Lung microvascular endothelial cell (primary cell): ENCODE results near the gene RBBP8NL. TPM values are rescaled to one million over a fixed set of nuclear protein-coding genes. Genes with fewer than 3 reads are reported as not detected.
A peak's percentile ranks its signal among the peaks of the same experiment; 100 is the strongest.

Experiments
- DNase-seq, 2 donors: peaks; one replicate each; pipeline versions ENCODE4 v3.0.0 to v3.0.0-alpha.2; 2010; ENCODE audit warnings: low read depth in 2 of 2
- total RNA-seq: library from RNA; depleted of rRNA; stranded (reverse); fragments of >200 nt; gene quantifications from 2 replicates; pipeline ENCODE4 v1.2.1, GENCODE V29; 2014

The RBBP8NL gene
- total RNA-seq, 1 donor from 2014 or later = not detected

DNA sequence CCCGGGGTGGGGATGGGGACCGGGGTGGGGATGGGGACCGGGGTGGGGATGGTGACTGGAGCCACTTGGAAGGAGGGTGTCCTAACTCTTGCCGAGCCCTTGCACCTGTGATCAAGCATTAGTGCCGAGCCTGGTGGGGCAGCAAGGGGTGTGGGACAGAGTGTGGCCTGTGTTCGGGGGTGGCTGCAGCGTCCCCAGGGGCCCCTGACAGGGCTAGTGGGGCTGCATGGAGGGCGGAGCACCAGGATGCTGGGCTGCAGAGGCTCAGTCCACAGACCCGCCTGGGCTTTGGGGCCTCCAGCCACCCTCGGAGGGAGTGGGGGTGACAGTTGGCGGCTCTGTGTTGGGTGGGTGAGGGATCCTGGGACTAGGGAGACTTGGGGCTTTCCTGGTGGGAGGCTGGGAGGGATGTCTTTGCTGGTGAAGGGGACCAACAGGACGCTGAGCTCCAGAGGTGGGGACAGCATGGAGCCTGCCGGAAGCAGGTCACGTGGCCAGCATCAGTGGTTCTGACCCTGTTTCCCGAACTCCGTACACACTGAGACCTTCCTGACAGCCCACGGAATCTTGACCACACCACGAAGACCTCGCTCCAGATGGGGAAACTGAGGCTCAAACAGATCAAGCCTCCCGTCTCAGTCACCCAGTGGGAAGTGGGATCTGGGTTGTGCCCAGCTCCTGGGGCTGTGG is 4.6 kb downstream of the RBBP8NL start:
- DNase-seq = no peak

DNA sequence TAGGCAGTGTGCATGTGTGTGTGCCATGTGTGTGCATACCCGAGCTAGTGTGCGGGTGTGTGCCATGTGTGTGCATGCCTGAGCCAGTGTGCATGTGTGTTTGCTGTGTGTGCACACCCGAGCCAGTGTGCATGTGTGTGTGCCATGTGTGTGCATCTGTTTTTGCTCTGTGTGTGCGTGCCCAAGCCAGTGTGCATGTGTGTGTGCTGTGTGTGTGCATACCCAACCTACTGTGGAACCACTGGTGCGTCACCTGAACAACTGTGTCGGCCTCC is 5.7 kb downstream of the RBBP8NL start:
- DNase-seq = no peak

DNA sequence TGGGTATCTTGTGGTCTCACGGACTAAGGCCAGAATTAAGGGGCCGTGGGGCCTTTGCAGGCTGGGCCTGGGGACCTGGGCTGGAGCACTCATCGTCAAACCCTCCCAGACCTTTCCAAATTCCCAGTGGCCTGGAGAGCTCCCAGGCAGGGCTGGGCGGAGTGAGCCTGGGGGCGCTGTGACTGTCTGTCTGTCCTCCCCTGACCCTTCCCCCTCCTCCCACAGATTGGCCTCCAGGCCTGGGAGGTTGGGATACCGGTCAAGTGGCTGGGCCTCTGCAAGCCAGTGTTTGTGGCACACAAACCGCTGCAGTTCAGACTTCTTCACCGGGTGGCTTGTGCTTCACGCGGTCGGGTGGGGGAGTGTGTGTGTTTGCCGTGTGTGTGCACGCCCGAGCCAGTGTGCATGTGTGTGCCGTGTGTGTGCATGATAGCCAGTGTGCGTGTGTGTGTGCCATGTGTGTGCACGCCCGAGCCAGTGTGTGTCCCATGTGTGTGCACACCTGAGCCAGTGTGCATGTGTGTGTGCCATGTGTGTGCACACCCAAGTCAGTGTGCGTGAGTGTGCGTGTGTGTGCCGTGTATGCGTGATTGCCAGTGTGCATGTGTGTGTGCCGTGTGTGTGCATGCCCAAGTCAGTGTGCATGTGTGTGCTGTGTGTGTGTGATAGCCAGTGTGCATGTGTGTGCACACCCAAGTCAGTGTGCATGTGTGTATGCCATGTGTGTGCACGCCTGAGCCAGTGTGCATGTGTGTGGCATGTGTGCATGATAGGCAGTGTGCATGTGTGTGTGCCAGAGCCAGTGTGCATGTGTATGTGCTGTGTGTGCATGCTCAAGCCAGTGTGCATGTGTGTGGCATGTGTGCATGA is 6.3 kb downstream of the RBBP8NL start:
- DNase-seq = no peak

DNA sequence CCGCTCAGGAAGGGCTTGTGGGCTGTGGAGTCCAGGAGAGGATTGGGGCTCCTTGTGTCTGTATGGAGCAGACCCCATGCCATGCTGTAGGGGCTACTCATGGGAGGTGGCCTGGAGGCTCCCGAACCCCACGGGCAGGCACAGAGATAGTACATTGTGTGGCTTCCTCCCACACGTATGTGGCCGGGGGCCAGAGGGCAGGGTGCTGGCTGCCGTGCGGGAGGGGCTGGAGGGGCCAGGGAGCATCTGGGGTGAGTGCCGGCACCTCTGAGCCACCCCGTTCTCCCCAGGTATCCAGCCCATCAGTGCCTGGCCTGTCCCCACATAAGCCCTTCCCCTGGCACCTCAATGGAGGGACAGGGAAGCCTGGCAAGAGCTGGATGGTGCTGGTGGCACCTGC is 7.6 kb downstream of the RBBP8NL start:
- no peak for DNase-seq

DNA sequence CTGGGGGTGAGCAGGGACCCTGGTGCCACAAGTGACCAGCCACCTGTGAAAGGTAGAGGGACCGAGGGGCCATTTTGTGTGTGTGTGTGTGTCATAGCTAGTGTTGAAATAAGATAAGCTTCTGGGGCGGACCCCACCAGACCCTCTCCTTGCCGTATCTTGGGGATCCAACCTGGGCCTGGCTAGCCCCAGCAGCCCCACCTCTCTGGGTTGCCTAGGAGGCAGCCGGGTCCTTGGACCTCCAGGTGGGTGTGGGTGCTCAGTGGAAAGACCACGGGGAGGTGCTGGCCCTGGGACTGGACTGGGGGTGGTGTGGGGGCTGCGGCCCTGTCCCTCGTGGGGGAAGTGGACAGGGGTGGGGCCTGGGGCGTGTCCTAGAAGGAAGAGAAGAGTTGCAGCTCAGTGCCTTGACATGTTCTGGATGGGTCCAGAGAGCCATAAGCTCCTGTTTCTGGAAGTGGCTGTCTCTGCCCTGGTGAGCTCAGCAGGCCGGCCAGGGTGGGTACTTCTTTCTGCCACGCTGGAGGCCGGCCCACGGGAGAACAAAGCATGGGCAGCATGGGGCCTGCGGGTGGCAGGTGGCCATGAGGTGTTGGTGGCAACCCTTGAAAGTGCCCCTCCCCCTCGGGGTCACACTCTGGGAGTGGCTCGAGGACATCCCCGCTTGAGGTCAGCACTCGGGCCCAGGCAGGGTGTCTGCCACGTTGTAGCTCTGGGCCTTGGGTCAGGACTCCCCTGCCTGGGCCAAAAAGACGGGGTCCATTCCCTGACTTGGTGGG is 8.4 kb downstream of the RBBP8NL start:
- no peak for DNase-seq

DNA sequence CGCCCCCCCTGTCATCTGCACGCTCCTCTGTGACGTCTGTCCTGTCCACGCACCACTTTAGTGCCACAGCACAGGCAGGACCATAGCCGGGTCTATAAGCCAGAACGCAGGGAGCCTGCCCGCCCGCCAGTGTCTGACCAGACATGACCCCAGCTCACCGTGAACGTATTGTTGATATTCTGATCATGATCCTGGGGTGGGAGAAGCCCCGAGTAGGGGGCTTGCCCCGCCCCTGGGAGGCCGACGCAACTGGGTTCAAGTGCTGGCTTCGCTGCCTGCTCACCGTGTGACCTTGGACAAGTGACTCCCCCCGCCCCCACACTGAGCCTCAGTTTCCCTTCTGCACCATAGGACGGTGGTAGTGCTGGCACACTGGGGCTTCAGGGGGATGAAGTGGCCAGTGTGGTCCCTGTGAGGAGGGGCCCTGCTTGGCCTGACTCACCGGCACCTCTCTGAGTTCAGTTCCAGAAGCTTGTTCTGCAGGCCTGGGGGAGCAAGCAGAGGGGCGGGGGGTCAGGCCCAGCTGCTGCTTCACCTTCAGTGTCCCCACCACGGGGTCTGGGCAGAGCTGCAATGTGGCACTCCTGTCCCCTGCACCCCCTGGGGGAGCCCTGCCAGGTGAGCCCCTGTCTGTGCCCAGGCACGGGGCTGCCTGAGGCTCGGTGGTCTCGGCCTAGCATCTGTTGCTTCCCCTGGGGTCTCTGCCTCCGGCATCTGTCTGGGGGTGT is 9.2 kb downstream of the RBBP8NL start:
- DNase-seq = no peak

DNA sequence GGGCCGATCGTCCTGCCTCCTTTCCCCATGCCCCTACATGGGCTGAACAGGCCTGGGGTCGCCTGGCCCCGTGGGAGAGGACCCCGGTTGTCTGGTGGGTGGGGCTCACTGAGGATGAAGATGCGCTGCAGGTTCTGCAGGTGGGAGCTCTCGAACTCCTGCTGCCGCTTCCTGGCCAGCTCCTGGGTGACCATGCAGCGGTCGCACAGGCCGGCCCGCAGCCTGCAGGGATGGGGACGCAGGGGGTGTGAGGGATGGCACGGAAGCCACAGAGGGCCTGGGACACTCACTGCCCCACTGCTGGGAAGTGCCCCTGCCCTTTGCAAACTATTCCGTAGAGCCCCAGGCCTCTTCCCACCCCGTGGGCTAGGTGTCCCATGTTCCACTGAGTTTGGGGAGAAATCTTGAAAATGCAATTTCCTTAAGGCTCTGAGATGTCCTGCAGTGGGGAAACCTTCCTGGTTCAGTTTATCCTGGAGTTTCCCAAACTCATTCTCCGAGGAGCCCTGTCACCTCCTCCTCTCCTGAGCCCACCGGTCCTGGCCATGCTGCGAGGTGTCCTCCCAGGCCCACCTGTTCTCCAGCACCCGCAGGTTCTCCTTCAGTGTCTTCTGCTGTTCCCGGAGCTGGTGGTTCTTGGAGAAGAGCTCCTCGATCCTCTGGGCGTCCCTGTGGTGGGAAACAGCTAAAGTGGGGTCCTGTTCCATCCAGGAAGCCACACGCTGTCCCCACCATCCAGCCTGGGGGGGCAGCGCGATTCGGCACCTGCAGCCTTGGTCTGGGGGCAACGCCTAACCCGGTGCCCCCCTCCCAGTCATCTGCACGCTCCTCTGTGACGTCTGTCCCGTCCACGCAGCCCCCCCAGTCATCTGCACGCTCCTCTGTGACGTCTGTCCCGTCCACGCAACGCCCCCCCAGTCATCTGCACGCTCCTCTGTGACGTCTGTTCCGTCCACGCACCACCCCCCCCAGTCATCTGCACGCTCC is 10.4 kb downstream of the RBBP8NL start:
- DNase-seq = no peak

DNA sequence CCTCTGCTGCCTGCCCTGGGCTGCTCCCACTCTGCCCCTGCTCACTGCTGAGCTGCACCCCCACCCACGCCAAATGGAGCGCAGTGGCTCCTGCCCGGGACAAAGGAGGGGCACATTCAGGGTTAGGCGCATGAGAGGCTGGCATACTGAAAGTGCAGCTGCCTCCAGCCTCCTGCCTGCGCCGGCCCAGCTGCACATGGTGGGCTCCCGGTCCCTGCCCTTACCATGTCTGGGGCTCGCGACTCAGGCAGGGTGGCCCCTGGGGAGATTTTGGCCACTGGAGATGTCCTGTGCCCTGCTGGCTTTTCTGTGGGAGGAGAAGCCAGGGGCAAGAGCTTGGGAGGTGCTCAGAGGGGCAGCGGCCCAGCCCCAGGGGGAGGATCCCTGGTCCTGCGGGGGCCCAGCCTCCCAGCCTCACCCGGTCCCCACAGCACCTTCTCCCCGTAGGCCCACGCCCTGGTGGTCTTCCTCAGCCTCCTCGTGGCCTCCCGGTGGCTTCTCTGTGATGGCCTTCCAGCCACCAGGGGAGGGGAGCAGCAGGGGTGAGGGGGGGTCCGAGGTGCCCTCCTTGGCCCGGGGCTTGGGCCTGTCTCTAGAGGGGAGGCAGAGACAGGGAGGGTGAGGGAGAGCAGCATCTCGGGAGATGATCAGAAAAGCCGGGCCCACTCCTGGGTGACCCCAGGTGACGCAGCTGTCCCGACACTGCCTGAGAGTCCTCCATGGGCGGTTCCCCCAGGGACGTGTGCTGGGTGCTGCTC is 11.8 kb downstream of the RBBP8NL start:
- DNase-seq = no peak

DNA sequence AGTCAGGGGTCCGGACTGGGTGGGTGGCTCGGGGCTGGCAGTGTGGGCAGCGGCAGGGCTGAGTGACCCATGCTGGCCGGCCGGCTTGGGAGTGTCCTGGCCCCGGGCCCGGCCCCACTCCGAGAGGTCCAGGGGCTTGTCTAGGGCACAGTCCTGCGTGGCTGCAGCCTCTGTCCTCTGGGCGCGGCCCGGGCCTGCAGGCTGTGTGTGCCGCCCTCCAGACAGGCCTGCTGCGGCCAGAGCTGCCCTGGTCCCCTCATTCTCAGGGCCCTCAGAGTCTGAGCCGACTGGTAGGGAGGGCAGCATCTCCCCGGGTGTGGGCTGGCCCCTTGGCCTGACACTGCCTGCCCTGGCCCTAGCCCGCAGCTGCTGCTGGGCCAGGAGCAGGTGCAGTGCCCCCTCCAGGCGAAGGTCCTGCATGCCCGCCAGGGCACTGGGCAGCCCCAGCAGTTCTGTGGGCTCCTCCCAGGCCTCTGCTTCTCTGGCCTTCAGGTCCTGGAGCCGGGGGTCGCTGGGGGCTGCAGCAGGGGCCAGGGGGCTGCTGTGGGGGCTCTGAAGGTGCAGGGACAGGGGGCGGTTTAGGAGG is 13.3 kb downstream of the RBBP8NL start:
- peak in 1 of 2 donors; percentile 13 for DNase-seq

DNA sequence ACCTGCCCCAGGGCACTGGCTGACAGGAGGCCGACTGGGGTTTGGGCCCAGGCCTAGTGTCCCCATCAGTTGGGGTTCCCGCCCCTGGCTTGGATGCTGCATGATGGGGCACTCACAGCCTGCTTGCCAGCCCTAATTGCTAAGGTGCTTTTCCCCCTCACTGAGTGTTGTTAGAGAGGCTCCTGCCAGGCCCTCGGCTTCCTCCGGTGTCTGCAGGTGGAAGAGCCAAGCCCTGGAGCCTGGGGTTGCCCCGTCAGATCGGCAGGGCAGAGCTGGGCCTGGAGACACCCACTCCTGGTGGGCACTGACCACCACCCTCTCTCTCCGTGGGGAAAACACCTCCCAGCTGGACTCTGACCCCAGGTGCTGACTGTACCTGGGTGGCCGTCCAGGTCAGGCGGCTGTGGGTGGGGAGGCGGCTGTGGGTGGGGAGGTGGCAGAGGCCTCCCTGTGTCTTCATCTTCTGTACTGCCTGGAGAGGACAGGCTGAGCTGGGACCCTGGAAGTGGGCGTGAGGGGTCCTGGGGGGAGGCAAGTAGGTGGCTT is 14.2 kb downstream of the RBBP8NL start:
- no peak for DNase-seq

DNA sequence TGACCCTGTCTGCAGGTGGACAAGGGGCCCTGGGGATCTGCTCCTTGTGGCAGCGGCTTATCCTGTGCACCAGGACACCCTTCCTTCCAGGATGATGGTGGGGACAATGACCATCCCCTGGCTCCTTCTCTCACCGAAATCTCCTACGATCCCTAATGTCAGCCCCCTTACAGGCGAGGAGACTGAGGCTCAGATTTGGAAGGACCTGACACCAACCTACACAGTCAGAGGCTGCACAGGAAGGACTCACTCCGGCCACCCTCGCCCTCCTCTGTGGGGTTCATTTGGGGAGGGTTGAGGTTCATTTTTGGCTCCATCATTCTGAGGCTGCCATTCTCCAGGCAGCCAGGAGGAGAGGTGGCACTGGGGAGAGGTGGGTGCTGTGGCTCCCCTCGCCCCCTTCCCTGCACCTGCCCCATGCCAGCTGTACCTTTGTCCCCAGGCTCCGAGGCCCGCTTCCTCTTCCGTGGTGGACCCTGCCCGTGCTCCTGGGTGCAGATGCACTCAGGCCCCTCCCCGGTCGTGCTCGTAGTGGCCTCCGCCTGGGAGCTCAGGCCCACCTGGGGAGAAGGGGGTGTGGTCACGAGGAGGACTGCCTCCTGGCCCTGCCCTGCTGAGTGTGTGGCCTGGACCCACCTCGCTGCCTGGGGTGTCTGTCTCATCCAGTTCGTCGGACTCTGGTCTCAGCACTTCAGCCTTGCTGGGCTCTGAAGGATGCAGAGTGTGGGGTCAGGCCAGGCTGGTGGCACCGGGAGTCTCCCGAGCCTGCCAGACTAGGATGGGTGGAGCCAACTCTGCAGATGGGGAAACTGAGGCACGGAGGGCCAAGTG is 14.9 kb downstream of the RBBP8NL start:
- no peak for DNase-seq

DNA sequence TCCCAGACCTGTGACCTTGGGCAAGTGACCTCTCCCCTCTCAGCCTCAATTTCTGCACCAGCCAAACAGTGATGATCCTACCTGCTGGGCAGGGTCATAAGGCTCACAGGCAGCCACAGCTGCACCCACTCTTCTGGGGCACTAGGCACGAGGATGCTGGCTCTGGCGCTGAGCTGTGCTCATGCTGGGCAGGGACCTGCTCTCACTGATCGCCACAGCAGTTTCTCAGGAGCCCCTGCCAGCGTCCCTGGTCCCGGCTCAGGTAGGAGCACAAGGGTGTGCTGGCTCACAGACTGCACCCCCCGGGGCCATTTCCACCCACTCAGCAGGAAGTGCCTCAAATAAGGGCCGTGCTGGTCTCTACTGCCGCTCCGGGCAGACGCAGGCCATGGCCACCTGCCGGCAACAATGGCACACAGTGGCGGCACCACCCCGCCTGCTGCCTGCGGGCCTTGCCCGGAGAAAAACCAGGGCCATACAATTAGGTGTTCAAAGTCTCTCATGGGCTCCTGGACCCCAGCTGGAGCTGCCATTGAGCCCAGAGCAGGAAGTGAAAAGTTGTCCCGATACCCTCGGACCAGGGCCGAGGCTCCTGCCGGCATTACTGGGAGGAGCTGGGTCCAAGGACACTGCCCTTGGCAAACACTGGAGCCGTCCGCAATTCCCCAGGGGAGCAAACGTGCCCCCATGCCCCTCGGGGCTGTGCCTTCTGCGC is 15.7 kb downstream of the RBBP8NL start:
- no peak for DNase-seq

DNA sequence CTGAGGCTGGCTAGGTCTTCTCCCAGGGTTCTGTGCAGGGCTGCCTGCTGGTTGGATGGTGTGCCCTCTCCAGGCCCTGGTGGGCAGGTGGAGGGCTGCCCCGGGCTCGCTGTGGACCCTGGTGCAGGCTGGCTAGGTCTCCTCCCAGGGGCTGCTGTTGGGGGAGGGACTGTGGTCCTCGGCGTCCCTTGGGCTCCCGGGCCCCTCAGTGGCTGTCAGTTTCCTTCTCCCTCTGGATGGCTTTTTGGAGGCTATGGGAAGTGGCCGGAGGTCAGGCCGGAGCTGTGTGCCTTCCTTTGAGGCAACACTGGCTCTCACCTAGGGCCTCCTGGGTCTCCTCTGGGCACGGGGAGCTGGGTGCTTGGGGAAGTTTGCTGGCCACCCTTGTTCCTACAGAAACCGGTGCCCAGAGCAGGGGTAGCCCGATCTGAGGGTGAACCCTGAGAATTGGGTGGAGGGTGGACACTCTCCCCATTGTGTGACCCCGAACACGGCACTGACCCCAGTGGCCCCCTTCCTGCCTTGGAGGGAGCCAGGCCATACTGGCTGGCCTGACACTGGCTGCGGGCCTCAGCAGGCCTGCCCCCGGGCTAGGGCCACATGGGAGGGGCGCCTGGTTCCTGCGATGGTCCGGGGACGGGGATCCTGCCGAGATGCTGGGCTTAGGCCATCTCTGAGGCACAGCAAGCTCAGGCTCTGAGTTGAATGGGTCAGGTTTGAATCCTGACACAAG is 16.4 kb downstream of the RBBP8NL start:
- DNase-seq = no peak

DNA sequence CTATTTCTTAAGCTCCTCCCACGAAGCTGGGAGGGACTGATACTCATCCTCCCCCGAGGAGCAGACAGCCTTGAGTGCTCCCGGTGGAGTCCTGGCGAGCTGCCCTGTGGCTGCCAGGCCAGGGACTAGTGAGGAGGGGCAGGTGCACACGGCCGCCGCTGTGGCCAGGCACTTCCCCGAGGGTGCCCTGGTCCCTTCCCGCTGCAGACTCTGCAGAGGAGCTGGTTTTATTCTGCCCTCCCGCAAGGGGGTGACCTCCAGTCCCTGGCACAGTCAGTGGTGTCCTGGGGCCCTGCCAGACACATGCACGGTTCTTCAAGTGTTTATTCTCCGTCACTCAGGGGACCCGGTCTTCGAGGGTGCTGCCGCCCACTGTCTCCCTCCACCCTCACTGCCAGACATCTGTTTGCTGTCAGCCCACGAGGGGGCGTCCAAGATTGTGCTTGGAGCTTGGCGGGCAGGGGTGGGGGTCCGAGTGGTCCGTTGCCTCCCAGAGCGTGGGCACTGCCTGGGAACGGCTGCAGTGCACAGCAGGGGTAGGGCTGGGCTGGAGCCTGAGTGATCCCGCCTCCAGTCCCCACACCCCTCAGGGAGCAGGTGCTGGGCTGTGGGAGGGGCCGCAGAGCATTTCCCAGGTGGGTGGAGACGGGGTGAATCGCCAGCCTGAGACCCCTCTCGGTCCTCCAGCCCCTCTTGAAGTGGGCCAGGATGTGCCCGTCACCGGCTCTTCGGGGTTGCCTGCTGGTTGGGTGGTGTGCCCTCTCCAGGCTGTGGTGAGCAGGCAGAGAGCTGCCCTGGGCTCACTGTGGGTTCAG is 17.2 kb downstream of the RBBP8NL start:
- peak; percentile 12 to 40 for DNase-seq

DNA sequence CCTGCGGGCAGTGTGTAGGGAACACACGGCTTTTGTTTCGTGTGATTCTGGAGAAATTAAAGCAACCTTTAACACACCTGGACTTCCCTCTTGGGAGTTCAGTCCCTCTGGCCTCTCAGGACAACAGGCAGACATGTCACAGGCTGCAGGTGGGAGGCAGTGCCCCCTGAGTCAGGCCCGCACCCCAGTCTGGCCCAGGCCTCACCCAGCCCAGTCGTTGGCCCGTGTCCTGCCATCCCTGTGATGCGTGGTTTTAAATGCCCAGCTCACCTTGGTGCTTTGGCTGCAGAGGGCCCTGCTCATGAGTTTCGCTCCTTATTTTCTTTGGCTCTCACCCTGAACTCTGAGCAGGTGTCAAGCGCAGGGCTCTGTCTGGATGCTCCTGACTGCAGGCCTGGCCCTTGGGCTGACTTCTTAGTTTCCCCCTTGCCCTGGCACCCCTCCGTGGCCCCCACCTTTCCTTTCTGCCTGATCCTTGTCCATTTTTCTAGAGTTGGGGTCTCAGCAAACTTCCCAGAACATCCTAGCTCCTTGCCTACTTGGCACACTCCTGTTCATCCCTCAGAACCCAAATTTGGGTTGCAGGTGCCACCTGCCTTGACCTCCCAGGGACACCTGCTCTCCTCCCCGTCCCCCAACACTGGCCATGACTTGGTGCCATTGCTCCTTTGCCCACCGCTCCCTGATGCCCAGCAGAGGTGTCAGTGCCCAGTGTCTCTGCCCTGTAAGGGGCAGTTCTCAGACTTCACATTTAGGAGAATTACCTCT is 18.1 kb downstream of the RBBP8NL start:
- DNase-seq = no peak
